RWPE1 (cell line): ENCODE results near the gene LAMTOR1.
A peak's percentile ranks its signal among the peaks of the same experiment; 100 is the strongest.

ENCODE experiments used
- CTCF ChIA-PET: fragments of 350-600 bp; sonication (Branson Sonifier 250); formaldehyde crosslinking; extraction: SDS; loops from one replicate; lab custom pipeline; 2021; lab: Yijun Ruan, JAX
- POLR2A ChIA-PET: fragments of 400-600 bp; formaldehyde crosslinking; extraction: SDS; loops from one replicate; lab custom pipeline; 2020; ENCODE audit warnings: antibody characterized with exemption; ENCODE audit not compliant: low non-redundant PET; lab: Yijun Ruan, JAX
- DNase-seq: peaks from one replicate; pipeline ENCODE4 v3.0.0; 2012; ENCODE audit warnings: low spot score
- H3K27ac ChIP-seq: fragments of 450-650 bp; 2 replicates; pipeline ENCODE4 v1.5.1; 2017
- TF ChIP-seq, protein P1 (sequence below): fragments of 450-650 bp; conservative IDR thresholded peaks from 2 replicates; pipeline ENCODE4 v1.5.1; 2017; ENCODE audit warnings: low read depth, mild to moderate bottlenecking

The LAMTOR1 gene

DNA sequence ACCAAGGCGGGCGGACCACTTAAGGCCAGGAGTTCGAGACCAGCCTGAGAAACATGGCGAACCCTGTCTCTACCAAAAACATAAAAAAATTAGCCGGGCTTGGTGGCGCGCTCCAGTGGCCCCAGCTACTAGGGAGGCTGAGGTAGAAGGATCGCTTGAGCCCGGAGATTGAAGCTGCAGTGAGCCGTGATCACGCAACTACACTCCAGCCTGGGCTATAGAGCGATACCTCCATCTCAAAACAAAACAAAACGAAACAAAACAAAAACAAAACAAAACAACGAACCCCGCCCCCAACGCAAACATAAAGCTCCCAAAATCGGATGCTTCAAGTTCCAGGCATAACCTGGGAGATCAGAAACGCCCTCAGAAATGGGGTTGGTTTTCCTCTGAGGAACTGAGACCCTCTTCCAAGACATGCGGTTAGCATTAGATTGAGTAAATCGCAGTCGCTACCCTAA is 21.9 kb downstream of the LAMTOR1 start:
- peak overlapping the region; percentile 89 for H3K27ac ChIP-seq
- DNase-seq, result no peak
- TF ChIP-seq, protein P1, sequence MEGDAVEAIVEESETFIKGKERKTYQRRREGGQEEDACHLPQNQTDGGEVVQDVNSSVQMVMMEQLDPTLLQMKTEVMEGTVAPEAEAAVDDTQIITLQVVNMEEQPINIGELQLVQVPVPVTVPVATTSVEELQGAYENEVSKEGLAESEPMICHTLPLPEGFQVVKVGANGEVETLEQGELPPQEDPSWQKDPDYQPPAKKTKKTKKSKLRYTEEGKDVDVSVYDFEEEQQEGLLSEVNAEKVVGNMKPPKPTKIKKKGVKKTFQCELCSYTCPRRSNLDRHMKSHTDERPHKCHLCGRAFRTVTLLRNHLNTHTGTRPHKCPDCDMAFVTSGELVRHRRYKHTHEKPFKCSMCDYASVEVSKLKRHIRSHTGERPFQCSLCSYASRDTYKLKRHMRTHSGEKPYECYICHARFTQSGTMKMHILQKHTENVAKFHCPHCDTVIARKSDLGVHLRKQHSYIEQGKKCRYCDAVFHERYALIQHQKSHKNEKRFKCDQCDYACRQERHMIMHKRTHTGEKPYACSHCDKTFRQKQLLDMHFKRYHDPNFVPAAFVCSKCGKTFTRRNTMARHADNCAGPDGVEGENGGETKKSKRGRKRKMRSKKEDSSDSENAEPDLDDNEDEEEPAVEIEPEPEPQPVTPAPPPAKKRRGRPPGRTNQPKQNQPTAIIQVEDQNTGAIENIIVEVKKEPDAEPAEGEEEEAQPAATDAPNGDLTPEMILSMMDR, result no peak
- ChIA-PET CTCF (interaction anchor here (0.6 to 1.2 kb wide), 2 partner anchors 24 to 56 kb away, joined by 3 to 7 read pairs; no protein-coding TSS in a partner anchor), POLR2A (no interaction called here)

DNA sequence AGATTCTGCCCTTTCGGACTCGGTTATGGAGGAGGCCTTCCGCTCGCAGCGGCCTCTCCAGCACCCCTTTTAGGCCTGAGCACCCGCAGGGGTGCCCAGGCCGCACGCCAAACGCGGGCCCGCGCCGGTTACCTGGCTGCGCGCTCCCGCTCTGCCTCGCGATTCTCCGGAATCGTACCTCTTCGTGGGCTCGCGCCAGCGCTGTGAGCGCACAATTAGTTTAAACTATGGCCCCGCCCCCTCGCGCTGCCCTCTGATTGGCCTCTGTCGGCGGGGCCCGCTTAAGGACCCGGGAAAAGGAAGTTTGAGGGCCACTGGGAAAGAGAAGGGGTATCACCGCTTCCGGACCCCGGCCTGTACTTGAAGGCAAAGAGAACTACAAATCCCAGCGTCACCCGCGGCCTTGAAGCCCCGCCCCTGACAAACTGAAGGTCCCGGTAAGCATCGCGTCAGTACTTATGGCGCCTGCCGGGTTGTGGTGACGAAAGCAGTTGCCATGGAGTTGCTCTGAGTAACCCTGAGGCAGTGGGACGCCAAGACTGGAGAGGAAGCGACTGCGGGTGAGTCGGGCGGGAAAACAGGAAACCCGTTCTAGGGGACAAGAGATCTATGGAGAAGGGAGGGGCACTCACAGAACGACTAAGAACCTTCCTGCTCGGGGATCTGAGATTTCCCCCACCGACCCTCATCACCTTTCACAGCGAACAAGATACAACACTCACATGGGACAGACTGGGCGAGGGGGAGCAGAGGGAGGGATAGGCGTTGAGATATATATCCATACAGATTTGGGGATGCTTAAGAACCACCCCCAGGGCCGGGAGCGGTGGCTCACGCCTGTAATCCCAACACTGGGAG is 22.5 kb downstream of the LAMTOR1 start, which contains the start of the genes LRRC51 and NUMA1:
Gene LRRC51, plus strand, starts transcription at position 525 of the 858 bp plus-strand sequence. CDS start 8,234 bp downstream, outside the sequence.
Gene NUMA1, minus strand, starts transcription at position 217 of the 858 bp plus-strand sequence. CDS start 44,599 bp downstream, outside the sequence.
- TF ChIP-seq, protein P1, result no peak
- ChIA-PET POLR2A (interaction anchor here (0.8 kb wide), 1 partner anchor 66 kb away, joined by 7 read pairs; no protein-coding TSS in a partner anchor), CTCF (interaction anchor here (1.1 to 1.2 kb wide), 2 partner anchors 39 to 55 kb away, joined by 3 to 7 read pairs; no protein-coding TSS in a partner anchor)
- H3K27ac ChIP-seq, result peak within 1 kb of the TSS; percentile 89
- peak; percentile 96 for DNase-seq

DNA sequence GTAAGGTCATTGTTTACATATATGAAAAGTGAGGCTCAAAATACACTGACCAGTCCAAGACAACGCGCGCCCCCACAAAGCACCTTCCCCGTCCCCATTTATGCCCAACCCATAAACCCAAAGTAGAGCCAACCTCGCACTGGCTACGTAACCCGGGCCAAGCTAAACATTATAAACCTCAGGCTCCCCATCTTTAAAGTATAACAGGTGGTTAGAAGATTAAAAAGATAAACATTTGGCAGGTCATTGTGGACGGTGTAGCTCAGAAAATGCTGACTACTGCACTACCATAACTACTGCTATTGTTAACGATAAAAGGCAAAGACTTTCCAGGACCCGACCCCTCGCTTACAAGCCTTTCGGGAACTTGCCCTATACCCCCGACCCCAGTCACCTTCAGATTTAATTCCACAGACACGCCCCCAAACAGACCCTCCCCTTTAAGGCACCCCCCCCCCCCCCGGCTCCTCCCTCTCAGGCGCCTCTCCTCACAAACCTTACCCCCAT is 23.2 kb downstream of the LAMTOR1 start:
- ChIA-PET POLR2A (interaction anchor here (0.8 kb wide), 1 partner anchor 65 kb away, joined by 7 read pairs; no protein-coding TSS in a partner anchor), CTCF (interaction anchor here (1.1 kb wide), 1 partner anchor 39 kb away, joined by 3 read pairs; no protein-coding TSS in a partner anchor)
- DNase-seq, result no peak
- H3K27ac ChIP-seq, result peak overlapping the region; percentile 89
- TF ChIP-seq, protein P1, result no peak

DNA sequence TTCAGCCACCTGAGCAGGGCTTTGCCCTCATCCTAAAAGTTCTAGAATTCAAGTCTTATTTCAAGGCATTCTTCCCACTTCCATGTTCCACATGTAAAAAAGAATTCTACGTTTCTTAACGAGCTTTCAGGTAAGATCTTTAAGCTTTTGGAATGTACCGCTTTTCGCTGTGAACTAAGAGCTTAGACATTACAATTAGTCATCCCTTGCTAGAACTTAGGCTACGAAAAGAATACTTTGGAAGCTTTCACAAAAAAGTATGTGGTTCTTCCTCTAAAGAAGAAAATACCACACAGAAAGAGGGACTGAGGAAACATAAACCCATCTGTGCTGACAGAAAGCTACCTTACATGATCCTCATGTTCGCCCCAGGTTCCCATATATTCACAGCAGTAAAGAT is 24.6 kb downstream of the LAMTOR1 start:
- POLR2A ChIA-PET, result no interaction called here
- no peak for DNase-seq
- CTCF ChIA-PET, result interaction anchor here (0.6 to 1.6 kb wide), 5 partner anchors 13 to 154 kb away, joined by 3 to 8 read pairs (median 4); no protein-coding TSS in a partner anchor
- H3K27ac ChIP-seq, result no peak overlapping the region
- TF ChIP-seq, protein P1, result no peak

DNA sequence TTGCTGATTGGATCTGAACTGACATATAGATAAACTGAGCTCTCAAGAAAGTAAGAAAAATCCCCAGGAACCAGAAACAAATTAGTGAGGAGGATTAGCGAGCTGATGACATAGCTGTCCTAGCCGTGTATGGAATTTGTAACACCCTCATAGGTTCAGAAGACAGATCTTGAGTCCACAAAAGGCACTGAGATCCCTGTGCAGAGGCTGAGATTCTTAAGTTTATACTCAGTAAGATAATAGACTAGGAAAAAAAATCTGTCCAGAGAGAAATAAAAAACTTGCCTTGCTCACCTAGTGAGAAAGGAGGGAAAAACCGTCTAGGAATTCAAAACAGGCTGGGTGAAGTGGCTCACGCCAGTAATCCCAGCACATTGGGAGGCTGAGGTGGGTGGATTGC is 27.3 kb downstream of the LAMTOR1 start:
- peak overlapping the region; percentile 27; the same call in 1 of the 2 replicates for H3K27ac ChIP-seq
- POLR2A ChIA-PET, result interaction anchor here (0.5 kb wide), 1 partner anchor 10 kb away, joined by 3 read pairs; no protein-coding TSS in a partner anchor
- TF ChIP-seq, protein P1, result no peak

More for the DNA sequence above, 27.3 kb downstream of the LAMTOR1 start:
- DNase-seq, result no peak
- CTCF ChIA-PET, result interaction anchor here (0.7 to 1.1 kb wide), 3 partner anchors 27 to 69 kb away, joined by 3 to 4 read pairs (median 4); no protein-coding TSS in a partner anchor
